ENCODE data around the gene INHBE.
"Not testable (repeated sequence)": the region's sequence is repeated elsewhere in the genome, so short reads cannot be mapped to it uniquely, and the experiment has no call there.

Gene INHBE

DNA sequence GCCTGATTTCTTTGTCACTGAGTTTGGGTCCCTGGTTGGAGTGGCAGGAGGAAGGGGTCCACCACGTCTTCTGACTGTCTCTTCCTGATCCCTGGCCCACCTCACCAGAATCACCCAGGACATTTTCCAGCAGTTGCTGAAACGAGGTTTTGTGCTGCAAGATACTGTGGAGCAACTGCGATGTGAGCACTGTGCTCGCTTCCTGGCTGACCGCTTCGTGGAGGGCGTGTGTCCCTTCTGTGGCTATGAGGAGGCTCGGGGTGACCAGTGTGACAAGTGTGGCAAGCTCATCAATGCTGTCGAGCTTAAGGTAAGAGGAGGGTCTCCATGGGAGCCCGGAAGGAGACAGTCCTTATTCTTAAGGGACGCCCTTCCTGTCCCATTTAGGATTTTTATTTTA lies 45.1 kb downstream of the INHBE start:
- DNase-seq: no peak

DNA sequence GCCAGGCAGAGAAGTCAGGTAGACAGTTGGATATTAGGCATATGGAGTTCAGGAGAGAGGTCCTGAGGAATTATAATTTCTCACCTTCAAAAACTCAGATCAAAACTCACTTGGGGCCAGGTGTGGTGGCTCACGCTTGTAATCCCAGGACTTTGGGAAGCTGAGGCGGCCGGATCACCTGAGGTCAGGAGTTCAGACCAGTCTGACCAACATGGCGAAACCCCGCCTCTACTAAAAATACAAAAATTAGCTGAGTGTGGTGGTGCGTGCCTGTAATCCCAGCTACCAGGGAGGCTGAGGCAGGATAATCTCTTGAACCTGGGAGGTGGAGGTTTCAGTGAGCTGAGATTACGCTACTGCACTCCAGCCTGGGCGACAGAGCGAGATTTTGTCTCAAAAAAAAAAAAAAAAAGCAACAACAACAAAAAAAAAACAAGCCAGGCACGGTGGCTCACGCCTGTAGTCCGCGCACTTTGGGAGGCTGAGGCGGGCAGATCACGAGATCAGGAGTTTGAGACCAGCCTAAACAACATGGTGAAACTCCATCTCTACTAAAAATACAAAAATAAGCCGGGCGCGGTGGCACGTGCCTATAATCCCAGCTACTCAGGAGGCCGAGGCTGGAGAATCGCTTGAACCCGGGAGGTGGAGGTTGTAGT lies 47.3 kb downstream of the INHBE start:
- DNase-seq: not testable (repeated sequence)

DNA sequence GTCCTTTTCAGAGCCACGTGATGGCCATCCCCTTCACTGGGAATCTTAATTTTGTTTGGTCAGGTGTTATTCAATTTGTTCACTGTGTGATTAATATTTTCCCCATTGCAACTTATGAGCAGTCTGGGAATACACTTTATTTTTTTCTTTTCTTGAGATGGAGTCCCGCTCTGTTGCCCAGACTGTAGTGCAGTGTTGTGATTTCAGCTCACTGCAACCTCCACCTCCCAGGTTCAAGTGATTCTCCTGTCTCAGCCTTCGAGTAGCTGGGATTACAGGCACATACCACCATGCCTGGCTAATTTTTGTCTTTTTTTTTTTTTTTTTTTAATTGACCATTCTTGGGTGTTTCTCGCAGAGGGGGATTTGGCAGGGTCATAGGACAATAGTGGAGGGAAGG lies 51.4 kb downstream of the INHBE start:
- DNase-seq: not testable (repeated sequence)

Measured in CD4-positive, alpha-beta T cell treated with Interleukin-12 subunit alpha and Interleukin-12 subunit beta, for 1 hour (primary cell).